GM13977 (cell line): ENCODE data around the gene HS1BP3.

ENCODE experiments used
- DNase-seq: peaks from one replicate; pipeline ENCODE4 v3.0.0; 2012; ENCODE audit warnings: low spot score
- in situ Hi-C: fragments of 300-500 bp; cut with MboI; formaldehyde crosslinking; loops from one replicate; pipeline ENCODE4 v1.12.0; 2022; ENCODE audit warnings: low sequenced_read_pairs, low pct_unique_long_range_greater_than_20kb, mixed read lengths, inconsistent platforms; ENCODE audit not compliant: unreplicated experiment
- TF ChIP-seq, protein P1 (sequence below): IDR thresholded peaks from 2 replicates; pipeline ENCODE4 v1.5.1; 2012; ENCODE audit warnings: mild to moderate bottlenecking, control low read depth; ENCODE audit not compliant: insufficient read depth; ENCODE audit errors: extremely low read depth, missing control alignments

HS1BP3 gene

DNA sequence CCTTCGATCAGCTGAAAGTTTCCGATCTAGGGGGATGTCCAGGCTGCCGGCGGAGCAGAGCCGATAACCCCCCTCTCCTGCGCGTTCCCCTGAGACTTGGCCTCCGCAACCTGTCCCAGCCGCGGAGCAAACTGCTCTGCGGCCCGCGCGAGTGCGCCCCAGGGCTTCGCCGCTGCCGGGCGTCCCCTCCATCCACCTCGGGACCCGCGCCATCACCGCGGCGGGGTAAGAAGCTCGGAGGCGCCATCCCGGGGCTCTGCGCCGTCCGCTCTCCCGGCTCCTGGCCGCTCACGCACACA lies 15.1 kb upstream of the HS1BP3 start:
- DNase-seq, result no peak
- in situ Hi-C loops, result loop anchor here (10.0 kb wide), 1 partner anchor 299 kb away; no protein-coding TSS in a partner anchor
- TF ChIP-seq, protein P1, sequence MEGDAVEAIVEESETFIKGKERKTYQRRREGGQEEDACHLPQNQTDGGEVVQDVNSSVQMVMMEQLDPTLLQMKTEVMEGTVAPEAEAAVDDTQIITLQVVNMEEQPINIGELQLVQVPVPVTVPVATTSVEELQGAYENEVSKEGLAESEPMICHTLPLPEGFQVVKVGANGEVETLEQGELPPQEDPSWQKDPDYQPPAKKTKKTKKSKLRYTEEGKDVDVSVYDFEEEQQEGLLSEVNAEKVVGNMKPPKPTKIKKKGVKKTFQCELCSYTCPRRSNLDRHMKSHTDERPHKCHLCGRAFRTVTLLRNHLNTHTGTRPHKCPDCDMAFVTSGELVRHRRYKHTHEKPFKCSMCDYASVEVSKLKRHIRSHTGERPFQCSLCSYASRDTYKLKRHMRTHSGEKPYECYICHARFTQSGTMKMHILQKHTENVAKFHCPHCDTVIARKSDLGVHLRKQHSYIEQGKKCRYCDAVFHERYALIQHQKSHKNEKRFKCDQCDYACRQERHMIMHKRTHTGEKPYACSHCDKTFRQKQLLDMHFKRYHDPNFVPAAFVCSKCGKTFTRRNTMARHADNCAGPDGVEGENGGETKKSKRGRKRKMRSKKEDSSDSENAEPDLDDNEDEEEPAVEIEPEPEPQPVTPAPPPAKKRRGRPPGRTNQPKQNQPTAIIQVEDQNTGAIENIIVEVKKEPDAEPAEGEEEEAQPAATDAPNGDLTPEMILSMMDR, result no peak

DNA sequence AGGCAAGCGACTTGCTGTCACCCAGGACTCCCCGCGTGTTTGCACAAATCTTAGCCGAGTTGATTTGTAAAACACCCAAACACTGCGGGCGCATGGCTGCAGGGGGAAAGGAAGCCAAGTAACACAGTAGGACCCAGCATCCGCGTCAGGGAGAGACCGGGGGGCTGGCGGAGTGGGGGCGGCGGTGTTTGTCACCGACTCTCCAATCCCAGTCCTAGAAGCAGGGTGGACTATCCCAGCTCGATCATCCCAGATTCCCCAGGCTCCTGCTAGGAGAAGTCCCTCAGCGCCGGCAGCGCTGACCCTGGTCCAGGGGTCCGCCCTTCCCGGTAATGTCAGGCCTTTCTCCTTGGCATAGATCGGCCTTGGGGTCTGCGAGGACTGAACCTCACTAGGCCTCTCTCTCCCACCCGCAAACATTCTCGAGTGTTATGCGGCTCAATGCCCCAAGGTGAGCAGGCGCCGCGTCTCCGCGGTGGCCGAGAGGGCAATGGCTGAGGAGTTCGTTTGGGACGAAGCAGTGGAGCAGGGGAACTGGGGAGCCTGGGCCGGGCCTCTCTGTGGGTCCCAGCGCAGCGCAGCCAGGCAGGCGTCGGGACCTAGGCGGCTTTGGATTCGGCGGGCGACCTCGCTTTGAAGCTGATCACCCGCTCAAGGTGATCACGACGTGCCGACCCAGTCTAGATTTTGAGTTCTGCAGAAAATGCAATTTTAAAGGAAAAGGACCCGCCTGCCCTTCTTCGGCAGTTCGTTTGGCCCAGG lies 14.5 kb upstream of the HS1BP3 start:
- no peak for DNase-seq
- TF ChIP-seq, protein P1, result no peak
- in situ Hi-C loops, result loop anchor here (10.0 kb wide), 1 partner anchor 299 kb away; no protein-coding TSS in a partner anchor

DNA sequence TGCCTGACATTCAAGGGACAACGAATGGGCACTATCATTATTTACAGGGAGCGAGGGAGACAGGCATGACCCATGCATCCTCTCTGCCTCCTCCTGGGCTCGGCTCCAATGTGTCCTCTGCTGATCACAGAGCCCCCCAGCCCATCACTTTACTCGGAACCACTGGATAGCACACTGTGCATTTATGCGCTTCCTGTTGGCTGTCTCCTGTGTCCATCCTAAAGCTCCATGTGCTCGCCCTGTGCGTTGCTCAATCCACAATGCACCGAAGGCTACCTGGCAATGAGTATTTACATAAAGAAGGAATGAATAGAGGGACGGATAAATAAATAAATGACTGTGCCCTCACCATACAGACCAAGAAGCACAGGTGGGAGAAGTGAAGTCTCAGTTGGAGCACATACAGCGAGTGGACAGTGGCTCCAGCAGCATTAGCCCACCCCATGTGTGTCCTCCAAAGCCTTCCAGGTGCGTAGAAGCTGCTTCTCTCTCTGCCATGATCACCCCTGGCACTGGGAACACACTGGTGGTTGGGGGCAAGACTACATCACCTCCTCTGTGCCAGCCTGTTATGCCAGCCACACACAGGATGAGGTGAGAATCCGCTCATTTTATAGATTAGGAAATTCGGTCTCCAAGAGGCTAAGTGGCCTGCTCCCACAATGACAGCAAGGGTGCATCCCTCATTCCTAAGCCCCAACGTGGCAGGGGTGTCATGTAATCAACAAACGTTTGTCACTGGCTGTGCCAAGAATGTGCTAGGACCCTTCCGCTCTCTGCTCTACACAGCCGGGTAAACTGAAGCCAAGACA lies 13.7 kb upstream of the HS1BP3 start:
- TF ChIP-seq, protein P1, result no peak
- in situ Hi-C loops, result loop anchor here (10.0 kb wide), 1 partner anchor 300 kb away; no protein-coding TSS in a partner anchor
- no peak for DNase-seq

DNA sequence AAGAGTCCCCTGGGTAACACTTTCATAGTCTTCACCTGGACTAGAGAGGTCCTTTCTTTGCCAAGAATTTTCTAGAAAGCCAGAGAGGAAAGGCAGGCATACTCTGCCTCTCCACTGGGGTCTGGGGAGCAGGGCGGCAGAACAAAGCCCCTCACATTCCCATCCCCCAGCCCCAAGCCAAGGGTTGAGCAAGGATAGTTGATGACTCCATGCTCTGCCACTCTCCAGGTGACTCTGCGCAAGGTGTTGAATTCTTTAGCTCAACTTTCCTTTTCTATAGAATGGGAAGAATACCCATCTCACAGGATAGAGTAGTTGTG lies 13.1 kb upstream of the HS1BP3 start:
- TF ChIP-seq, protein P1, result no peak
- no peak for DNase-seq
- in situ Hi-C loops, result loop anchor here (10.0 kb wide), 1 partner anchor 301 kb away; no protein-coding TSS in a partner anchor

DNA sequence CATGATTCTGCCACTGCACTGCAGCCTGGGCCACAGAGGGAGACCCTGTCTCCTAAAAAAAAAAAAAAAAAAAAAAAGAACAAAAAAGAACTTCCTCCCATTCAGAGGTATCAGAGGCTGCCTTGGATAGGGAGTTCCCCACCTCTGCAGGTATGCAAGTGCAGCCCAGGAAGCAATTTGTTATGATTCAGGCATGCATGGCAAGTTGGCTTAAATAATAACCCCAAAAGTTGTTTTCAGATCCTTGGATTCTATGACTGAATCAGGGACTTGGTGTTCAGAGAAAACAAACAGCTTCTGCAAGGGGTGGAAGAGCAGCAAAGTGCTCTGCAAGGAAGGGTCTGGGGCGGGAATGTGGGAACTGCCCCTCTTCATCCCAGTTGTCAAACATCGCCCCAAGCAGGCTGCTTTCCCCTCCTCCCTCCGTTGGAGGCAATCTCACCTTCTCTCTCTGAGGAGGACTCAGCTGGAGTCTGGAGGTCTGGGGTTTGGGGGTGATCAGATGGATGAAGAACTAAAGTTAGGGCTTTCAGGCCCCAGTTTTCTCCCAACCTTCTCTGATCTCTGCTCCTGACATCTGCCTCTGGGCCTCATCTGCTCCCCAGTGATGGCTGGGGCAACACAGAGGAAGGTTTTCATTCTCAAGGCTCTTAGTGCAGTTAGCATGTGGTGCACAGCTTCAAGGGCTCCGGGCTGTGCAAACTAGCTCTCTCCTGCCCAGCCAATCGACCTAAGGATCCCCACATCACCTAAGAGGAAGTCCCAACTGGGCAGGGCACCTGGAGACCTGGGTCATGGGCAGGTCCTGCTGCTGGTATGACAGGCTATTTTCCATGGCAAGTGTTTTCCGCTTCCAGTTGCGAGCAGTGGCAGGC lies 12.5 kb upstream of the HS1BP3 start:
- in situ Hi-C loops, result loop anchor here (10.0 kb wide), 1 partner anchor 301 kb away; no protein-coding TSS in a partner anchor
- TF ChIP-seq, protein P1, result no peak
- DNase-seq, result no peak
